ENCODE data around the gene CREB5.

Gene CREB5

DNA sequence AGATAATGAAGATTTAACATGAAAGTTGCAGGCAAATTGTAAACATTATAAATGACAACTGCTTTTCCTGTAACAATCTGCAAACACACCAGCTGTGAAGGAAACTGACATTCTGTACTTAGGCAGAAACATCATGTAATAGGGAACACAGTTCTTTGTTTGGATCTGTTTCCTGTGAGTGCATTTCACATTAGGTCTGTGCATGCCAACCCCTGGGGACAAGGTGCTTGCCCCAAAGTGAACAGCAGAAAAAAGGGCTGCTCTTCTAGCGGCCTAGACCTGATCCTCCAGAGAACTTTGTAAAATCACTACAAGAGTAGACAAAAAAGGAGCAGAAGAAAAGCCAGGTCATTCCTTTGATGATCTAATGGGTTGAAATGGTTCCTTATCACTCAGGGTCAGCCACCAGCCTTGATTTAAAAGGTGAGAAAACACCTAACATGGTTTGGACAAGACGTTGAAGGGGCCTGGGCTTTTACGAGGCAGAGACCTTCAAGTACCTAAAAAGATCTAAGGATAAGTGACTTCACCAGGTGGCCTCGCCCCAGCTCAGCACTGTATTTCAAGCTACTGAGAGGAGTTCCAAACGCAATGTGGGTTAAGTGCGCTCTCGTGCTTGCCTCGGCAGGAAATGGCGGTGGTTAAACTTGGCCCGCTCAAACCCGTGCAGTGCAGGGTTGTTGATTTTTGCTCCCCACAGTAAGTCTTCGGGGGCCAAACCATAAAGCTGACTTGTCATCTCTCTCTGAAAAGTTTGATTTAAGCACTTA is 249.7 kb downstream of the CREB5 start:
- no peaks in the 10 kb centered on the region for H3K27me3 ChIP-seq (replicated peaks; ENCODE audit: control insufficient read depth, insufficient read depth, low read length)
- peak; percentile 26 for DNase-seq (ENCODE audit: extremely low read depth, insufficient read length)
- no peaks in the 10 kb centered on the region for H3K36me3 ChIP-seq (ENCODE audit: control insufficient read depth, insufficient read depth, low read length)
- no peak overlapping the region for H3K4me3 ChIP-seq (replicated peaks; ENCODE audit: low read depth, low read length)
- no peak for TF ChIP-seq CTCF (IDR thresholded peaks at IDR 0.05; ENCODE audit: insufficient read depth, low read length, poor library complexity, severe bottlenecking)

DNA sequence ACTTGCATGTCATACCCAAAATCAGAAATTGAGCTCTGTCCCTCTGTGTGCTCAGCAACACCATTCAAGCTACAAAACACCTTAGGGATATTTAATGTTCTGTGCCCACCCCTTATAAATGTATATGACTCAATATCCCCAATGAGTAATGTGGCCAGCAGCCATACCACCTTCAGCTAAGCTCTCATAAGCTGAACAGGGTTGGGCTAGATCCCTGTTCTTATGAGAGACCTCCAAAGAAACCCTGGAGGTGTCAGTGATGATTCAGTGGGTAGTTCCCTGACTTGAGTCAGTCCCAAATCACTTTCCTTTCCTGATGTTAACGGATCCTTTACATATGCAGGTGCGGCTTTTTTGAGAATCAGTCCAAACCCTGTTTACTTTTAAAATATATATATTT is 253.8 kb downstream of the CREB5 start:
- no peaks in the 10 kb centered on the region for H3K36me3 ChIP-seq (ENCODE audit: control insufficient read depth, insufficient read depth, low read length)
- no peak for TF ChIP-seq CTCF (IDR thresholded peaks at IDR 0.05; ENCODE audit: insufficient read depth, low read length, poor library complexity, severe bottlenecking)
- no peaks in the 10 kb centered on the region for H3K27me3 ChIP-seq (replicated peaks; ENCODE audit: control insufficient read depth, insufficient read depth, low read length)
- DNase-seq (ENCODE audit: extremely low read depth, insufficient read length): no peak
- H3K4me3 ChIP-seq (replicated peaks; ENCODE audit: low read depth, low read length): no peak overlapping the region

DNA sequence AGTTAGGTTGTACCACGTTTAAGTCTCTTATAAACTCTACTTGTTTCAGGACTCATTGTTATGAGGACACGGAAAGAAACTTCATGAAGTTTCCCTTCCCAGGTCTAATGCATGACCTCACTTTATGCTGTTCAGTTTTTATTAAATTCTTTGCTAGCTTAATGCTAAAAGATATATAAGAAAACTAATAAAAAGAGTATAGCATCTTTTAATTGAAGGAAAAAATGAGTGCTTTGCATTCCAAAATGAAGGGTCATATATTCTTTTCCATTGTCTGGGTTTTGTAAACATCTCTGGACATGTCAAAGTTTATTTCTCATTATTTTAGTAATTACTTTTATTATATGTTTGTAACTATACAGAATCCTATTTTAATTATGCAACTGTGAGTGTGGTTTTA is 255.8 kb downstream of the CREB5 start:
- no peak for DNase-seq (ENCODE audit: extremely low read depth, insufficient read length)
- Histone ChIP-seq H3K4me3 (replicated peaks; ENCODE audit: low read depth, low read length) (no peak overlapping the region), H3K36me3 (ENCODE audit: control insufficient read depth, insufficient read depth, low read length) (no peaks in the 10 kb centered on the region), H3K27me3 (replicated peaks; ENCODE audit: control insufficient read depth, insufficient read depth, low read length) (no peaks in the 10 kb centered on the region)
- TF ChIP-seq CTCF (IDR thresholded peaks at IDR 0.05; ENCODE audit: insufficient read depth, low read length, poor library complexity, severe bottlenecking): no peak

- no peak for TF ChIP-seq CTCF (IDR thresholded peaks at IDR 0.05; ENCODE audit: insufficient read depth, low read length, poor library complexity, severe bottlenecking)
- no peak for DNase-seq (ENCODE audit: extremely low read depth, insufficient read length)
- no peak overlapping the region for H3K4me3 ChIP-seq (replicated peaks; ENCODE audit: low read depth, low read length)
- H3K27me3 ChIP-seq (replicated peaks; ENCODE audit: control insufficient read depth, insufficient read depth, low read length): no peaks in the 10 kb centered on the region
- no peaks in the 10 kb centered on the region for H3K36me3 ChIP-seq (ENCODE audit: control insufficient read depth, insufficient read depth, low read length)
These were observed 257.0 kb downstream of the CREB5 start for GRCh38 chr7:28669330-28669729.

- Histone ChIP-seq H3K27me3 (replicated peaks; ENCODE audit: control insufficient read depth, insufficient read depth, low read length) (no peaks in the 10 kb centered on the region), H3K4me3 (replicated peaks; ENCODE audit: low read depth, low read length) (no peak overlapping the region), H3K36me3 (ENCODE audit: control insufficient read depth, insufficient read depth, low read length) (no peaks in the 10 kb centered on the region)
- TF ChIP-seq CTCF (IDR thresholded peaks at IDR 0.05; ENCODE audit: insufficient read depth, low read length, poor library complexity, severe bottlenecking): no peak
- DNase-seq (ENCODE audit: extremely low read depth, insufficient read length): no peak
These were observed 259.2 kb downstream of the CREB5 start for GRCh38 chr7:28671526-28671925.

DNA sequence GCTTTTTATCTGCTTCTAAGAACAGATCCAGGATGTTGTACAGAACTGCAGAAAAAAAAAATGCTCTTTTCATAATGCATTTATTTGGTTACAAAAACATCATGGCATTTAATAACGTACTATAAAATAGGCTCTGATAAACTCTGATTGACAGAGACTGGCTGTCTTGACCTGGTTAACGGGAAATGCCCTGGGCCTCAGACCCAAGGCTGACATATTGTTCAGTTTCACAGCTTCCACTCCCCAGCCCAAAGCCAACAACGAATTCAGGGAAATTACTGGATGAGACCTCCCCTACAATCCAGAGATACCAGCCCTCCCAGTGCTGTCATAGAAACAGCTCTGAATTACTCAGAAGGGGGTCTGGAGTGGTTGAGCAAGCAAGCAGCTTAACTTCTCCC is 260.1 kb downstream of the CREB5 start:
- no peak for TF ChIP-seq CTCF (IDR thresholded peaks at IDR 0.05; ENCODE audit: insufficient read depth, low read length, poor library complexity, severe bottlenecking)
- DNase-seq (ENCODE audit: extremely low read depth, insufficient read length): no peak

More for the DNA sequence above, 260.1 kb downstream of the CREB5 start:
- Histone ChIP-seq H3K4me3 (replicated peaks; ENCODE audit: low read depth, low read length) (no peak overlapping the region), H3K27me3 (replicated peaks; ENCODE audit: control insufficient read depth, insufficient read depth, low read length) (no peaks in the 10 kb centered on the region), H3K36me3 (ENCODE audit: control insufficient read depth, insufficient read depth, low read length) (no peaks in the 10 kb centered on the region)

Measured in GM06990 (cell line).